WTC11 (cell line): Measurements from ENCODE around the gene MREG.

Experiments used
- RELA ChIP-seq: sonication (generic); formaldehyde crosslinking; IDR thresholded peaks from 2 replicates; pipeline ENCODE4 v1.8.1; 2022; ENCODE audit warnings: missing genetic modification reagents, mild to moderate bottlenecking, borderline replicate concordance
- TEAD4 ChIP-seq: sonication (generic); formaldehyde crosslinking; IDR thresholded peaks from 2 replicates; pipeline ENCODE4 v1.8.0; 2022; ENCODE audit warnings: mild to moderate bottlenecking, missing genetic modification reagents

DNA sequence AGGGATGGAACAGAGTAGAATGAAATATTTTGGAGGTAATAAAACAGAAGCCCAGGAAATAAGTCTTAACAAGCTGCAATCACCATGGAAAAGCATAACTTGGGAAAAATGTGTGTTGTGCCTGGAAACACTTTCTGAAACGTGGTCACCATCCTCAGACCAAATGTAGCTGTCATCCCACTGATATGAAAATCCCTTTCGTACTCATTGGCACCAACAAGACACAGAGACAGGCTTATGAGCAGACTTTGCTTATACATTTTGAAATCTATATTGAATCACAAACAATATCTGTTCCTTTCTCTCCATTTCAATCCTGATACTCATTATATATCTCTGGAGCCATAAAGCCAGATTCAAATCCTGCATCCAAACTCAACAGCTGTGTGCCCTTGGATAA lies 28.7 kb downstream of the MREG start:
- TF ChIP-seq RELA (no peak), TEAD4 (no peak)
